Sigmoid colon (tissue), 7 donors: Measurements from ENCODE around the gene PNPLA6. TPM values are rescaled to one million over a fixed set of nuclear protein-coding genes. Genes with fewer than 3 reads are reported as not detected.

Experiments
- DNase-seq: peaks from one replicate; pipeline ENCODE4 v3.0.0-alpha.2; 2019
- H3K27ac ChIP-seq, 4 donors: fragments of 200-600 bp; sonication (generic); one replicate each; pipeline ENCODE4 v1.5.1; 2016 to 2019; ENCODE audit warnings: mild to moderate bottlenecking in 1 of 4
- H3K27me3 ChIP-seq, 3 donors: fragments of 200-600 bp; sonication (generic); one replicate each; pipeline ENCODE4 v1.5.1; 2019; ENCODE audit warnings: mild to moderate bottlenecking in 1 of 3
- H3K36me3 ChIP-seq, 4 donors: fragments of 200-600 bp; sonication (generic); one replicate each; pipeline ENCODE4 v1.5.1; 2016 to 2019
- H3K4me1 ChIP-seq, 4 donors: fragments of 200-600 bp; sonication (generic); one replicate each; pipeline ENCODE4 v1.5.1; 2017 to 2019
- H3K4me3 ChIP-seq, 4 donors: fragments of 200-600 bp; sonication (generic); one replicate each; pipeline ENCODE4 v1.5.1; 2017 to 2019; ENCODE audit warnings: mild to moderate bottlenecking in 2 of 4, moderate library complexity in 1 of 4
- H3K9me3 ChIP-seq, 4 donors: fragments of 200-600 bp in 3 of 4; sonication (generic) in 3 of 4; one replicate each; pipeline versions ENCODE4 v1.5.1 to v1.6.1; 2013 to 2019
- EP300 ChIP-seq, 4 donors: sonication (generic); formaldehyde crosslinking; IDR thresholded peaks; one replicate each; pipeline ENCODE4 v1.6.1; 2017; ENCODE audit warnings: antibody characterized with exemption in 4 of 4
- POLR2A ChIP-seq, 2 donors: fragments of 450-650 bp; IDR thresholded peaks; one replicate each; pipeline ENCODE4 v1.6.1; 2016; ENCODE audit warnings: antibody characterized with exemption in 2 of 2, mild to moderate bottlenecking in 2 of 2, moderate library complexity in 2 of 2
- POLR2AphosphoS5 ChIP-seq, 4 donors: sonication (generic); formaldehyde crosslinking; IDR thresholded peaks; one replicate each; pipeline ENCODE4 v1.6.1; 2017; ENCODE audit warnings: antibody characterized with exemption in 4 of 4
- WGBS, 2 donors: extraction: QIAGEN DNeasy Blood & Tissue Kit; methylation state at CpG; one replicate each; pipeline ENCODE4 v1.1.7; 2013; 5-methylcytosine and 5-hydroxymethylcytosine counted together
- intact Hi-C: fragments of 100-400 bp; cut with DNase I; formaldehyde crosslinking; loops from one replicate; pipeline ENCODE4 v1.15.1; 2023
- polyA plus RNA-seq, 3 donors: library from polyadenylated mRNA; stranded (reverse); fragments of 200-250 nt; gene quantifications; one replicate each; pipeline ENCODE4 v1.2.3, GENCODE V29; 2013
- total RNA-seq, 4 donors: library from RNA; depleted of rRNA; stranded (reverse); fragments of >200 nt; gene quantifications; one replicate each; pipeline ENCODE4 v1.1.0, GENCODE V29; 2016
- TF ChIP-seq, protein P1 (sequence below), 4 experiments: fragments of 450-650 bp in 3 of 4; fragments of 200-600 bp in 1 of 4; IDR thresholded peaks; one replicate each; pipeline ENCODE4 v1.5.1; 2016 to 2019; ENCODE audit warnings: antibody characterized with exemption in 4 of 4, mild to moderate bottlenecking in 3 of 4, moderate library complexity in 2 of 4
- donor health status: healthy with polysubstance abuse.
- donor health status: Bipolar disorder and iron deficiency.
- donor health status: healthy.

The PNPLA6 gene
- total and polyA plus RNA-seq, 7 donors = 13.6 to 77.0 (median 40.3) TPM

DNA sequence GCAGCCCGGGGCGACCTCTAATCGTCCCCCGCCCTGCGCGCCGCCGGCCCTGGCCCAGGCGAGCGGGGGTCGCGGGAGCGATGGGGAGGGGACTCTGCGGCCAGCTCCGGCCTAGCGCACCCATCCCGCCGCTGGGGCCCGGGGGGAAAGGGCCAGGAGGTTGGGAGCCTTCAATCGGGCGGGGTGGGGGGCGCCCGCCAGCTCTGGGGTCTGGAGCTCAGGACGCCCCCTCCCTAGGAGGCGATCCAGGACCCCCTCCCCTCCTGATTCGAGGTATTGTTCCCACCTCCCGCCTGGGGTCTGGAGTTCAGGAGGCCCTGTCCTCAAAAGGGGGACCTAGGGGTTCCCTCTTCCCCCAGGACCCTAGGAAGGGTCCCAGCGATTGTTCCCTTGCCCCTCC lies 19.2 kb upstream of the PNPLA6 start:
- Histone ChIP-seq H3K4me3 (peak overlapping the region; percentile 84 to 91 (median 88)), H3K4me1 (peaks cover 0 to 31% (median 28%) of the 10 kb centered on the region in 4 donors), H3K36me3 (peaks cover 8 to 18% (median 9%) of the 10 kb centered on the region in 4 donors), H3K27me3 (no peaks in the 10 kb centered on the region), H3K27ac (peak overlapping the region; percentile 85 to 96 (median 94)), H3K9me3 (no peaks in the 10 kb centered on the region)
- no peak for TF ChIP-seq POLR2AphosphoS5 (IDR thresholded peaks at IDR 0.05)
- no peak for TF ChIP-seq POLR2A (IDR thresholded peaks at IDR 0.05)
- TF ChIP-seq, protein P1, sequence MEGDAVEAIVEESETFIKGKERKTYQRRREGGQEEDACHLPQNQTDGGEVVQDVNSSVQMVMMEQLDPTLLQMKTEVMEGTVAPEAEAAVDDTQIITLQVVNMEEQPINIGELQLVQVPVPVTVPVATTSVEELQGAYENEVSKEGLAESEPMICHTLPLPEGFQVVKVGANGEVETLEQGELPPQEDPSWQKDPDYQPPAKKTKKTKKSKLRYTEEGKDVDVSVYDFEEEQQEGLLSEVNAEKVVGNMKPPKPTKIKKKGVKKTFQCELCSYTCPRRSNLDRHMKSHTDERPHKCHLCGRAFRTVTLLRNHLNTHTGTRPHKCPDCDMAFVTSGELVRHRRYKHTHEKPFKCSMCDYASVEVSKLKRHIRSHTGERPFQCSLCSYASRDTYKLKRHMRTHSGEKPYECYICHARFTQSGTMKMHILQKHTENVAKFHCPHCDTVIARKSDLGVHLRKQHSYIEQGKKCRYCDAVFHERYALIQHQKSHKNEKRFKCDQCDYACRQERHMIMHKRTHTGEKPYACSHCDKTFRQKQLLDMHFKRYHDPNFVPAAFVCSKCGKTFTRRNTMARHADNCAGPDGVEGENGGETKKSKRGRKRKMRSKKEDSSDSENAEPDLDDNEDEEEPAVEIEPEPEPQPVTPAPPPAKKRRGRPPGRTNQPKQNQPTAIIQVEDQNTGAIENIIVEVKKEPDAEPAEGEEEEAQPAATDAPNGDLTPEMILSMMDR (IDR thresholded peaks at IDR 0.05) = no peak
- no peak for TF ChIP-seq EP300 (IDR thresholded peaks at IDR 0.05)
- 3 to 4% methylated on average over 28 of the region's 28 CpGs for WGBS, 2 donors
- DNase-seq = peak; percentile 69
- intact Hi-C loops = no loop called here

DNA sequence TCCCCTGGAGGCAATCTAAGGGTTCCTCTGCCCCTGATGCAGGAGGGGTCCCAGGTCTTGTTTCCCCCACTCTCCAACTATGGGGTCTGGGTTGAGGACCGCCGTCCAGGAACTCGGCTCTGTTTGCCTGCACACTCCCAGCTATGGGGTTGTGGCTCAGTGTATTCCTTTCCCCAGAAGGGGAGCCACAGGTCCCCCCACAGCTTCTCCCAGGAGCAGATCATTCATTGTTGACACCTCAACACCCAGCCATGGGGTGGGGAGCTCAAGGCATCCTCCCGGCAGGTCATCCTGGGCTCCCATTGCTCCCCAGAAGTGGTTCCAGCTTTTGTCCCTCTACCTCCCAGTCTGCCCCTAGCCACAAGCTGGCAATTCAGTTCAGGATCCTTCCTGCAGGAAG lies 18.6 kb upstream of the PNPLA6 start:
- intact Hi-C loops = no loop called here
- no peaks in the 10 kb centered on the region for H3K9me3 ChIP-seq
- no peaks in the 10 kb centered on the region for H3K27me3 ChIP-seq
- DNase-seq = peak; percentile 64
- H3K4me1 ChIP-seq = peaks cover 0 to 36% (median 32%) of the 10 kb centered on the region in 4 donors
- peak overlapping the region; percentile 84 to 91 (median 88) for H3K4me3 ChIP-seq
- no peak for TF ChIP-seq EP300 (IDR thresholded peaks at IDR 0.05)
- TF ChIP-seq, protein P1 (IDR thresholded peaks at IDR 0.05) = no peak
- TF ChIP-seq POLR2AphosphoS5 (IDR thresholded peaks at IDR 0.05) = no peak
- TF ChIP-seq POLR2A (IDR thresholded peaks at IDR 0.05) = no peak
- peaks cover 8 to 18% (median 9%) of the 10 kb centered on the region in 4 donors for H3K36me3 ChIP-seq
- WGBS, 2 donors = 58 to 76% methylated on average over 4 of the region's 4 CpGs
- H3K27ac ChIP-seq = peak overlapping the region; percentile 85 to 96 (median 94)

DNA sequence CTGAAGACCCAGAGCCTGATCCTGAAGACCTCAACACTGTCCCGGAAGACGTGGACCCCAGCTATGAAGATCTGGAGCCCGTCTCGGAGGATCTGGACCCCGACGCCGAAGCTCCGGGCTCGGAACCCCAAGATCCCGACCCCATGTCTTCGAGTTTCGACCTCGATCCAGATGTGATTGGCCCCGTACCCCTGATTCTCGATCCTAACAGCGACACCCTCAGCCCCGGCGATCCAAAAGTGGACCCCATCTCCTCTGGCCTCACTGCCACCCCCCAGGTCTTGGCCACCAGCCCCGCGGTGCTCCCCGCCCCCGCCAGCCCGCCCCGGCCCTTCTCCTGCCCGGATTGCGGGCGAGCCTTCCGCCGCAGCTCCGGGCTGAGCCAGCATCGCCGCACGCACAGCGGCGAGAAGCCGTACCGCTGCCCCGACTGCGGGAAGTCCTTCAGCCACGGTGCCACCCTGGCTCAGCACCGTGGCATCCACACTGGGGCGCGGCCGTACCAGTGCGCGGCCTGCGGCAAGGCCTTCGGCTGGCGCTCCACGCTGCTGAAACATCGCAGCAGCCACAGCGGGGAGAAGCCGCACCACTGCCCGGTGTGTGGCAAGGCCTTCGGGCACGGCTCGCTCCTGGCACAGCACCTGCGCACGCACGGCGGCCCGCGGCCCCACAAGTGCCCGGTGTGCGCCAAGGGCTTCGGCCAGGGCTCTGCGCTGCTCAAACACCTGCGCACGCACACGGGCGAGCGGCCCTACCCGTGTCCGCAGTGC lies 16.0 kb upstream of the PNPLA6 start:
- Histone ChIP-seq H3K9me3 (no peaks in the 10 kb centered on the region), H3K4me3 (no peak overlapping the region), H3K36me3 (peaks cover 8 to 20% (median 9%) of the 10 kb centered on the region in 4 donors), H3K27me3 (no peaks in the 10 kb centered on the region), H3K4me1 (peaks cover 0 to 54% (median 47%) of the 10 kb centered on the region in 4 donors), H3K27ac (no peak overlapping the region)
- WGBS, 2 donors = 97 to 98% methylated on average over 74 of the region's 74 CpGs
- no peak for DNase-seq
- intact Hi-C loops = loop anchor here (5.0 kb wide), 1 partner anchor 122 kb away; no protein-coding TSS in a partner anchor
- TF ChIP-seq POLR2AphosphoS5 (IDR thresholded peaks at IDR 0.05) (no peak), EP300 (IDR thresholded peaks at IDR 0.05) (no peak)
- TF ChIP-seq, protein P1 (IDR thresholded peaks at IDR 0.05) = no peak

DNA sequence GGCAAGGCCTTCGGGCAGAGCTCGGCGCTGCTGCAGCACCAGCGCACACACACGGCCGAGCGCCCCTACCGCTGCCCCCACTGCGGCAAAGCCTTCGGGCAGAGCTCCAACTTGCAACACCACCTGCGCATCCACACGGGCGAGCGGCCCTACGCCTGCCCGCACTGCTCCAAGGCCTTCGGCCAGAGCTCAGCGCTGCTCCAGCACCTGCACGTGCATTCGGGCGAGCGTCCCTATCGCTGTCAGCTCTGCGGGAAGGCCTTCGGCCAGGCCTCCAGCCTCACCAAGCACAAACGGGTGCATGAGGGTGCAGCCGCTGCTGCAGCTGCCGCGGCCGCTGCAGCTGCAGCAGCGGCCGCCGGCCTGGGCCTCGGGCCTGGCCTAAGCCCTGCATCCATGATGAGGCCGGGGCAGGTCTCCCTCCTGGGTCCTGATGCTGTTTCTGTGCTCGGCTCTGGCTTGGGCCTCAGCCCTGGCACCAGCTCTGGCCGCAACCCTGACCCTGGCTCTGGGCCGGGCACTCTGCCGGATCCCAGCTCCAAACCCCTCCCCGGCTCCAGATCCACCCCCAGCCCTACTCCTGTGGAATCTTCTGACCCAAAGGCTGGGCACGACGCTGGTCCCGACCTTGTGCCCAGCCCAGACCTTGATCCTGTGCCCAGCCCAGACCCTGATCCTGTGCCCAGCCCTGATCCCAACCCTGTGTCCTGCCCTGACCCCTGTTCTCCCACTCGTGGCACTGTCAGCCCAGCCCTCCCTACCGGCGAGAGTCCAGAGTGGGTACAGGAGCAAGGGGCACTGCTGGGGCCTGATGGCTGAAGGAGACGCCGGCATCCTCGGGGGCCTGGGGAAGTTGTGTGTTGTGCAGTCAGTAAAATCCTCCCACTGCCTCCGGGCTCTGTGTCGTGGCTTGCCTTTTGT lies 15.1 kb upstream of the PNPLA6 start:
- TF ChIP-seq POLR2A (IDR thresholded peaks at IDR 0.05) (no peak), EP300 (IDR thresholded peaks at IDR 0.05) (no peak), POLR2AphosphoS5 (IDR thresholded peaks at IDR 0.05) (no peak)
- TF ChIP-seq, protein P1 (IDR thresholded peaks at IDR 0.05) = no peak
- peaks cover 10 to 28% (median 15%) of the 10 kb centered on the region in 4 donors for H3K36me3 ChIP-seq
- no peaks in the 10 kb centered on the region for H3K9me3 ChIP-seq
- intact Hi-C loops = loop anchor here (5.0 kb wide), 1 partner anchor 123 kb away; no protein-coding TSS in a partner anchor
- 90 to 94% methylated on average over 51 of the region's 51 CpGs for WGBS, 2 donors
- no peaks in the 10 kb centered on the region for H3K27me3 ChIP-seq
- H3K4me3 ChIP-seq = no peak overlapping the region
- H3K4me1 ChIP-seq = peaks cover 0 to 48% (median 39%) of the 10 kb centered on the region in 4 donors
- no peak for DNase-seq
- peak overlapping the region in 1 of 4 donors; percentile 29 for H3K27ac ChIP-seq
